Panc1 (cell line): Measurements from ENCODE around the gene ZBTB9. TPM values are rescaled to one million over a fixed set of nuclear protein-coding genes. Genes with fewer than 3 reads are reported as not detected.

Experiments
- ATAC-seq: fragments of 200-7000 bp; cut with Tn5 transposase; 2 replicates; pipeline ENCODE4 v1.9.1; 2020; ENCODE audit warnings: mild to moderate bottlenecking, moderate library complexity
- BruUV-seq: library from RNA; stranded (reverse); fragments of 400-500 nt; replicated peaks from 2 replicates; lab custom pipeline; 2021; lab: Mats Ljungman, UMichigan
- CTCF ChIA-PET: fragments of 300-600 bp; sonication (Branson Sonifier 250); formaldehyde crosslinking; loops from one replicate; lab custom pipeline; 2022; ENCODE audit warnings: antibody characterized with exemption; lab: Charles Lee
- POLR2A ChIA-PET: fragments of 300-600 bp; sonication (Branson Sonifier 250); formaldehyde crosslinking; loops from one replicate; lab custom pipeline; 2022; ENCODE audit warnings: antibody characterized with exemption; lab: Charles Lee
- DNase-seq: peaks from one replicate; pipeline ENCODE4 v3.0.0-alpha.2; 2010; ENCODE audit warnings: low read depth, low spot score
- H3K27ac ChIP-seq: 2 replicates; pipeline ENCODE4 v1.5.1; 2011; ENCODE audit warnings: mild to moderate bottlenecking, low read length, inconsistent platforms
- H3K27me3 ChIP-seq: fragments of 200-500 bp; sonication (Bioruptor generic); 2 replicates; pipeline ENCODE4 v1.6.0; 2014; ENCODE audit warnings: low read length, inconsistent platforms; ENCODE audit not compliant: control insufficient read depth, insufficient read depth
- H3K36me3 ChIP-seq: fragments of 200-500 bp; sonication (Bioruptor generic); 2 replicates; pipeline ENCODE4 v1.5.1; 2014; ENCODE audit warnings: inconsistent platforms, mild to moderate bottlenecking, low read length, moderate library complexity; ENCODE audit not compliant: control insufficient read depth, insufficient read depth
- H3K4me1 ChIP-seq: 2 replicates; pipeline ENCODE4 v1.5.1; 2011; ENCODE audit warnings: inconsistent platforms, mild to moderate bottlenecking, low read length, moderate library complexity; ENCODE audit not compliant: control insufficient read depth, insufficient read depth
- H3K4me3 ChIP-seq, 2 experiments: 2 replicates each; pipeline ENCODE4 v1.5.1; 2011 to 2012; ENCODE audit warnings: low read depth in 2 of 2, low read length in 2 of 2, mild to moderate bottlenecking in 2 of 2, inconsistent platforms in 1 of 2, moderate library complexity in 1 of 2
- H3K9me3 ChIP-seq: fragments of 200-500 bp; sonication (Bioruptor generic); 2 replicates; pipeline ENCODE4 v1.5.1; 2014; ENCODE audit warnings: low read depth, mild to moderate bottlenecking, inconsistent platforms, low read length, moderate library complexity; ENCODE audit not compliant: control insufficient read depth, insufficient read depth
- CTCF ChIP-seq: fragments of 450-650 bp; IDR thresholded peaks from 2 replicates; pipeline ENCODE4 v1.5.1; 2017; ENCODE audit warnings: mild to moderate bottlenecking
- POLR2AphosphoS5 ChIP-seq: IDR thresholded peaks from 2 replicates; pipeline ENCODE4 v1.6.1; 2012; ENCODE audit warnings: mild to moderate bottlenecking, low read depth, low read length, moderate library complexity
- SIN3A ChIP-seq: IDR thresholded peaks from 2 replicates; pipeline ENCODE4 v1.6.1; 2012; ENCODE audit warnings: low read depth, mild to moderate bottlenecking, low read length, moderate library complexity, borderline replicate concordance; ENCODE audit not compliant: insufficient read depth
- TCF7L2 ChIP-seq: IDR thresholded peaks from 2 replicates; pipeline ENCODE4 v1.6.1; 2011; ENCODE audit warnings: mild to moderate bottlenecking, low read depth, low read length, inconsistent platforms
- in situ Hi-C: cut with HindIII; loops from 2 replicates; pipeline ENCODE4 v1.10.0; 2016; ENCODE audit warnings: low sequenced_read_pairs, low pct_unique_long_range_greater_than_20kb
- intact Hi-C: fragments of 100-400 bp; cut with micrococcal nuclease; formaldehyde crosslinking; loops from one replicate; pipeline ENCODE4 v1.10.0; 2022; ENCODE audit not compliant: unreplicated experiment
- total RNA-seq: library from RNA; stranded (reverse); gene quantifications from one replicate; pipeline ENCODE4 v1.2.1, GENCODE V29; 2021; ENCODE audit not compliant: unreplicated experiment
- TF ChIP-seq, protein P1 (sequence below), 2 experiments: IDR thresholded peaks; 2 replicates each; pipeline ENCODE4 v1.6.1; 2011 to 2012; ENCODE audit warnings: low read depth in 2 of 2, control low read depth in 1 of 2, low read length in 1 of 2, mild to moderate bottlenecking in 1 of 2, moderate library complexity in 1 of 2; ENCODE audit not compliant: insufficient read depth in 1 of 2

Gene ZBTB9
- total RNA-seq, 1 experiment from 2014 or later: 17.6 TPM

GRCh38 chr6:33426590-33427511 lies 27.5 kb upstream of the ZBTB9 start:
- H3K27ac ChIP-seq: peak overlapping the region; percentile 76
- no TSS peak for BruUV-seq
- no peaks in the 10 kb centered on the region for H3K27me3 ChIP-seq
- peaks cover 37% of the 10 kb centered on the region for H3K4me1 ChIP-seq
- H3K4me3 ChIP-seq: peak overlapping the region; percentile 60 to 91
- ATAC-seq (no peak), DNase-seq (no peak)
- no peaks in the 10 kb centered on the region for H3K36me3 ChIP-seq
- ChIA-PET POLR2A (interaction anchor here (0.5 to 0.6 kb wide), 5 partner anchors 13 to 181 kb away, joined by 3 to 6 read pairs (median 3); no protein-coding TSS in a partner anchor), CTCF (interaction anchor here (0.7 to 1.5 kb wide), 5 partner anchors 9 to 152 kb away, joined by 3 to 11 read pairs (median 6); partner anchors contain the start of genes CUTA and ZBTB22)
- in situ Hi-C loops (no loop called here), intact Hi-C loops (no loop called here)
- H3K9me3 ChIP-seq: no peaks in the 10 kb centered on the region
- TF ChIP-seq SIN3A (no peak), POLR2AphosphoS5 (no peak), TCF7L2 (no peak)
- TF ChIP-seq, protein P1, sequence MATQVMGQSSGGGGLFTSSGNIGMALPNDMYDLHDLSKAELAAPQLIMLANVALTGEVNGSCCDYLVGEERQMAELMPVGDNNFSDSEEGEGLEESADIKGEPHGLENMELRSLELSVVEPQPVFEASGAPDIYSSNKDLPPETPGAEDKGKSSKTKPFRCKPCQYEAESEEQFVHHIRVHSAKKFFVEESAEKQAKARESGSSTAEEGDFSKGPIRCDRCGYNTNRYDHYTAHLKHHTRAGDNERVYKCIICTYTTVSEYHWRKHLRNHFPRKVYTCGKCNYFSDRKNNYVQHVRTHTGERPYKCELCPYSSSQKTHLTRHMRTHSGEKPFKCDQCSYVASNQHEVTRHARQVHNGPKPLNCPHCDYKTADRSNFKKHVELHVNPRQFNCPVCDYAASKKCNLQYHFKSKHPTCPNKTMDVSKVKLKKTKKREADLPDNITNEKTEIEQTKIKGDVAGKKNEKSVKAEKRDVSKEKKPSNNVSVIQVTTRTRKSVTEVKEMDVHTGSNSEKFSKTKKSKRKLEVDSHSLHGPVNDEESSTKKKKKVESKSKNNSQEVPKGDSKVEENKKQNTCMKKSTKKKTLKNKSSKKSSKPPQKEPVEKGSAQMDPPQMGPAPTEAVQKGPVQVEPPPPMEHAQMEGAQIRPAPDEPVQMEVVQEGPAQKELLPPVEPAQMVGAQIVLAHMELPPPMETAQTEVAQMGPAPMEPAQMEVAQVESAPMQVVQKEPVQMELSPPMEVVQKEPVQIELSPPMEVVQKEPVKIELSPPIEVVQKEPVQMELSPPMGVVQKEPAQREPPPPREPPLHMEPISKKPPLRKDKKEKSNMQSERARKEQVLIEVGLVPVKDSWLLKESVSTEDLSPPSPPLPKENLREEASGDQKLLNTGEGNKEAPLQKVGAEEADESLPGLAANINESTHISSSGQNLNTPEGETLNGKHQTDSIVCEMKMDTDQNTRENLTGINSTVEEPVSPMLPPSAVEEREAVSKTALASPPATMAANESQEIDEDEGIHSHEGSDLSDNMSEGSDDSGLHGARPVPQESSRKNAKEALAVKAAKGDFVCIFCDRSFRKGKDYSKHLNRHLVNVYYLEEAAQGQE (IDR thresholded peaks at IDR 0.05; ENCODE audit: insufficient read depth in 1 of 2, low read depth in 2 of 2, low read length in 1 of 2): no peak

- no peaks in the 10 kb centered on the region for H3K27me3 ChIP-seq
- intact Hi-C loops: no loop called here
- no peaks in the 10 kb centered on the region for H3K9me3 ChIP-seq
- in situ Hi-C loops: no loop called here
- ChIA-PET POLR2A (interaction anchor here (0.7 kb wide), 1 partner anchor 151 kb away, joined by 4 read pairs; the partner anchor contains the start of gene B3GALT4), CTCF (no interaction called here)
- no TSS peak for BruUV-seq
- H3K27ac ChIP-seq: peak overlapping the region; percentile 76
- TF ChIP-seq, protein P1 (IDR thresholded peaks at IDR 0.05; ENCODE audit: insufficient read depth in 1 of 2, low read depth in 2 of 2, low read length in 1 of 2): no peak
- no peak for TF ChIP-seq TCF7L2
- peak; percentile 28; the same call in 1 of the 2 replicates for TF ChIP-seq SIN3A
- TF ChIP-seq POLR2AphosphoS5: no peak
- TF ChIP-seq CTCF: peak; percentile 55
- ATAC-seq (peak; percentile 47), DNase-seq (no peak)
- peak overlapping the region; percentile 60 to 91 for H3K4me3 ChIP-seq
- H3K4me1 ChIP-seq: peaks cover 37% of the 10 kb centered on the region
- no peaks in the 10 kb centered on the region for H3K36me3 ChIP-seq
Measured at GRCh38 chr6:33427585-33428223, 26.7 kb upstream of the ZBTB9 start.
